Prostate gland (tissue), 2 donors: ENCODE results near the gene C17orf114.

Experiments used
- DNase-seq: peaks from one replicate; pipeline ENCODE4 v3.0.0-alpha.2; 2019; ENCODE audit warnings: low spot score
- H3K27ac ChIP-seq, 2 donors: fragments of 200-600 bp; sonication (generic); 2 replicates each; pipeline ENCODE4 v1.5.1; 2017 to 2019
- H3K27me3 ChIP-seq: fragments of 200-600 bp; sonication (generic); replicated peaks from 2 replicates; pipeline ENCODE4 v1.5.1; 2019; ENCODE audit not compliant: insufficient read depth
- H3K36me3 ChIP-seq, 2 donors: fragments of 200-600 bp; sonication (generic); 1 replicate in 1 of 2; 2 replicates in 1 of 2; pipeline versions ENCODE4 v1.5.1 to v1.8.1; 2017 to 2019
- H3K4me1 ChIP-seq: fragments of 200-600 bp; sonication (generic); replicated peaks from 2 replicates; pipeline ENCODE4 v1.5.1; 2019
- H3K4me3 ChIP-seq, 2 donors: fragments of 200-600 bp; sonication (generic); 2 replicates each; pipeline ENCODE4 v1.5.1; 2017 to 2019
- H3K9me3 ChIP-seq: fragments of 200-600 bp; sonication (generic); 2 replicates; pipeline ENCODE4 v1.5.1; 2017
- POLR2A ChIP-seq: fragments of 450-650 bp; IDR thresholded peaks from one replicate; pipeline ENCODE4 v1.6.1; 2016; ENCODE audit warnings: antibody characterized with exemption, mild to moderate bottlenecking
- POLR2AphosphoS5 ChIP-seq: sonication (generic); formaldehyde crosslinking; IDR thresholded peaks from one replicate; pipeline ENCODE4 v1.6.1; 2017; ENCODE audit warnings: antibody characterized with exemption
- WGBS: methylation state at CpG from one replicate; pipeline ENCODE4 v1.1.5; 2018; 5-methylcytosine and 5-hydroxymethylcytosine counted together
- intact Hi-C: fragments of 100-400 bp; cut with DNase I; formaldehyde crosslinking; loops from one replicate; pipeline ENCODE4 v1.14.2; 2022
- TF ChIP-seq, protein P1 (sequence below), 4 experiments: fragments of 200-600 bp in 2 of 4; fragments of 450-650 bp in 2 of 4; sonication (generic) in 2 of 4; IDR thresholded peaks; 1 replicate in 3 of 4; 2 replicates in 1 of 4; pipeline ENCODE4 v1.5.1; 2016 to 2019; ENCODE audit warnings: antibody characterized with exemption in 4 of 4, mild to moderate bottlenecking in 2 of 4, moderate library complexity in 2 of 4

Gene C17orf114

DNA sequence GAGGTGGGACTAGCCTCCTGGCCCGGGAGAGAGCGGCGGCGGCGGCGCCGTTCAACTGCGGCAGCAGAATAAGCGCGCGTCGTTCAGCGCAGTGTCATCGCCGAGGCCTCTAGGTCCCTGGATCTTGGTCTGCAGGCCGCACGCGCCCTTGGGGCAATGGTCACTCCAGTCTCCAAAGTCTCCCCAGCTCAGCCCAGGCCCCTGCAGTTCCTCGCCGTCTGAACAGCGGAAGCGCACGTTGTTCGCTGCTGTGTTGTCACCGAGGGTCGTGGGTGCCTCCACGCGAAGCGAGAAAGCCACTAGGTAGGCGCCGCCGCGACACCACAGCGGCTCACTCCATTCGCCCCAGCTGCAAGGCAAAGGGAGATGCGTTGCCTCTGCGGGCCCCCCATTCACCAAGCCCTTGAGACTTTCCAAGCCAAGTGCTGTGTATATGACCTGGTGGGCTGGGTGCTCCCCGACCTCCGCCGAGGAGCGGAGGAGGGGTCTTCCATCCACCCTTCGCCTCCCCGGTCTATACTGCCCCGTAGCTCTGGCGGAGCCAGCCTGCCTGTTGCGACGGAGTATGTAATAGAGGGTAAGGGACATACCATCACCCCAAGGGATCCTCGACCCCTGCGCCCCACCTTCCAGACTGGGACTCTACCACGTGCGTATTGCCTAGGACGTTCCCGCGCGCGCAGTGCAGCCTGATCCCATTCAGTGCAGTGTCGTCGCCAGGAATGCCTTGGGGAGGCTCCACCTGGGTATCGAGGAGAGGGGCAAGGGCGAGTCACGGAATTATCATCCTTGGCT, 16.6 kb downstream of the C17orf114 start:
- Histone ChIP-seq H3K27ac (no peak overlapping the region), H3K4me3 (peak overlapping the region; percentile 1 to 3), H3K9me3 (no peaks in the 10 kb centered on the region), H3K27me3 (peaks cover 1% of the 10 kb centered on the region), H3K4me1 (peaks cover 4% of the 10 kb centered on the region), H3K36me3 (no peaks in the 10 kb centered on the region)
- TF ChIP-seq POLR2AphosphoS5 (no peak), POLR2A (no peak)
- TF ChIP-seq, protein P1, sequence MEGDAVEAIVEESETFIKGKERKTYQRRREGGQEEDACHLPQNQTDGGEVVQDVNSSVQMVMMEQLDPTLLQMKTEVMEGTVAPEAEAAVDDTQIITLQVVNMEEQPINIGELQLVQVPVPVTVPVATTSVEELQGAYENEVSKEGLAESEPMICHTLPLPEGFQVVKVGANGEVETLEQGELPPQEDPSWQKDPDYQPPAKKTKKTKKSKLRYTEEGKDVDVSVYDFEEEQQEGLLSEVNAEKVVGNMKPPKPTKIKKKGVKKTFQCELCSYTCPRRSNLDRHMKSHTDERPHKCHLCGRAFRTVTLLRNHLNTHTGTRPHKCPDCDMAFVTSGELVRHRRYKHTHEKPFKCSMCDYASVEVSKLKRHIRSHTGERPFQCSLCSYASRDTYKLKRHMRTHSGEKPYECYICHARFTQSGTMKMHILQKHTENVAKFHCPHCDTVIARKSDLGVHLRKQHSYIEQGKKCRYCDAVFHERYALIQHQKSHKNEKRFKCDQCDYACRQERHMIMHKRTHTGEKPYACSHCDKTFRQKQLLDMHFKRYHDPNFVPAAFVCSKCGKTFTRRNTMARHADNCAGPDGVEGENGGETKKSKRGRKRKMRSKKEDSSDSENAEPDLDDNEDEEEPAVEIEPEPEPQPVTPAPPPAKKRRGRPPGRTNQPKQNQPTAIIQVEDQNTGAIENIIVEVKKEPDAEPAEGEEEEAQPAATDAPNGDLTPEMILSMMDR (IDR thresholded peaks at IDR 0.05) = no peak
- DNase-seq = no peak
- 13% methylated on average over 59 of the region's 61 CpGs for WGBS
- intact Hi-C loops = loop anchor here (5.0 kb wide), 2 partner anchors 53 to 102 kb away; partner anchors contain the start of gene MED11

DNA sequence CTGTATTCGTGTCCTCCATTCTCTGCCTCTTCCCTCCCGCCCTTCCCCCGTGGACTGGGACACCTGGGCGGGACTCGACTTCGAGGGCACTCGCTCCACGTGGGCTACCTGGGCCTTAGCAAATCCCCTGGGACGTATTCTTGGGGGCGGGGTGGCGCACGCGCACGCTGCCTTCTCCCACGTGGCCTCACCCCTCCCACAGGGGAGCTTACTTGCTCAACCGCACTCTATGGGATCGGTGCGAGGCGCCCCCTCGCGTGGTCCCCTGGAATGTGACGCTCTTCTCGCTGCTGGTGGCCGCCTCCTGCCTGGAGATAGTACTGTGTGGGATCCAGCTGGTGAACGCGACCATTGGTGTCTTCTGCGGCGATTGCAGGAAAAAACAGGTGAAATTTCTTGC, 19.5 kb downstream of the C17orf114 start:
- DNase-seq = no peak
- H3K4me1 ChIP-seq = peaks cover 4% of the 10 kb centered on the region
- no peak overlapping the region for H3K4me3 ChIP-seq
- 37% methylated on average over 28 of the region's 28 CpGs for WGBS
- H3K9me3 ChIP-seq = no peaks in the 10 kb centered on the region
- TF ChIP-seq POLR2AphosphoS5 (no peak), POLR2A (no peak)
- TF ChIP-seq, protein P1 (IDR thresholded peaks at IDR 0.05) = no peak
- H3K27me3 ChIP-seq = peaks cover 1% of the 10 kb centered on the region
- intact Hi-C loops = no loop called here
- no peak overlapping the region for H3K27ac ChIP-seq
- H3K36me3 ChIP-seq = no peaks in the 10 kb centered on the region

DNA sequence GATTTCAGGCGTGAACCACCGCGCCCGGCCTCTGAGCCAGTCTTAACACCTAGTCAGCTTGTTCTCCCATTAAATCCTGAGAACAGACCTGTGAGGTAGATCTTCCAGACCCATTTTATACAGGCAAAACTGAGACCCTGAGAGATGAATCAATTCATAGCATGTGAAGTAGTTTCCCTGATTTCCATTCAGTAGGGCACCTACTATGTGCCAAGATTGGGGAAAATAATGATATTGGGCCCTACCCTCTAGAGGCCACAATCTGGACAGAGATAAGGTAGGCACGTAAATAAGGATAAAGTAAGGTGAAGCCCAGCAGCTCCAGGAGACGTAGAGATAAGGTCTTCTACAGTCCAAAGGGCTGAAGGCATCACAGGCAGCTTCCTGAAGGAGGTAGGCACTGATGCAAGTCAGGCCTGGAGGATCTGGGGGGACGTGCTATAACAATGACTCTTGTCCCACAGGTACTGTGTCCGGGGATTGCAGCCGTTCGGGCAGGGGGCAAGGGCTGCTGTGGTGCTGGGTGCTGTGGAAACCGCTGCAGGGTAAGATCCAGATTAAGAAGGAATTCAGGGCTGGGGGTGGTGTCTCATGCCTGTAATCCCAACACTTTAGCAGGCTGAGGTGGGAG, 21.7 kb downstream of the C17orf114 start:
- Histone ChIP-seq H3K4me1 (no peaks in the 10 kb centered on the region), H3K9me3 (no peaks in the 10 kb centered on the region), H3K4me3 (no peak overlapping the region), H3K27me3 (peaks cover 1% of the 10 kb centered on the region), H3K36me3 (no peaks in the 10 kb centered on the region), H3K27ac (no peak overlapping the region)
- DNase-seq = no peak
- TF ChIP-seq, protein P1 (IDR thresholded peaks at IDR 0.05) = no peak
- TF ChIP-seq POLR2AphosphoS5 (no peak), POLR2A (no peak)
- intact Hi-C loops = no loop called here
- whole genome bisulfite sequencing = 87% methylated on average over 11 of the region's 11 CpGs

DNA sequence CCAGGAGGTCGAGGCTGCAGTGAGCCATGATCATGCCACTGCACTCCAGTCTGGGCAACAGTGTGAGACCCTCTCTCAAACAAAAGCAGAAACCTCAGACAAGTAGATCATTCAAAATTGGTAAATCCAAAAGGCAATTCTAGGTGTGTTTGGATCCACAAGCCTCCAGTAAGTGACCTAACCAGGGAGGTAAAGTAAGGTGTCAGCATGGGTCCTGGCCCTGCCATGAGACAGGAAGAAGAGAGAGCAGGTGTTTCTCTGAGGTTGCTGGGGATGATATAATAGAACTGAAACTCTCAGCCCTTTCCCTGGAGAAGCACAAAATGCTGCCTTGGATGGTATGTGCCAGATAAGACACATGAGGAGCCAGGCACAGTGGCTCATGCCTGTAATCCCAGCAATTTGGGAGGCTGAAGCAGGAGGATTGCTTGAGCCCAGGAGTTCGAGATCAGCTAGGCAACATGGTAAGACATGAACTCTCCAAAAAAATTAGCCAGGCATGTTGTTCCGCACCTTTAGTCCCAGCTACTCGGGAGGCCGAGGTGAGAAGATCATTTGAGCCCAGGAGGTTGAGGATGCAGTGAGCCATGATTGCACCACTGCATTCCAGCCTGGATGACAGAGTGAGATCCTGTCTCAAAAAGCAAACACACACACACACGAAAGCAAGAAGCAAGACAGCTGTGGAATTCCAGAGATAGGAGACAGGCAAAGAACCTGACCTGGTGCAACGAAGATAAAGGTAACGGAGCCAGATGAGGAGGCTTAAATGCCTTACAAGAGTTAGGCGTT, 24.0 kb downstream of the C17orf114 start:
- WGBS = 69% methylated on average over 9 of the region's 9 CpGs
- TF ChIP-seq, protein P1 (IDR thresholded peaks at IDR 0.05) = no peak
- TF ChIP-seq POLR2A = no peak
- no peak for TF ChIP-seq POLR2AphosphoS5
- Histone ChIP-seq H3K27me3 (peaks cover 1% of the 10 kb centered on the region), H3K4me1 (no peaks in the 10 kb centered on the region), H3K27ac (no peak overlapping the region), H3K4me3 (no peak overlapping the region), H3K36me3 (no peaks in the 10 kb centered on the region), H3K9me3 (no peaks in the 10 kb centered on the region)
- intact Hi-C loops = no loop called here
- DNase-seq = no peak
